Activated T-cell treated with anti-CD3 and anti-CD28 coated beads for 4 hours (primary cell): ENCODE measurements around the gene NPAT.
A peak's percentile ranks its signal among the peaks of the same experiment; 100 is the strongest.
"Not testable (repeated sequence)": the region's sequence is repeated elsewhere in the genome, so short reads cannot be mapped to it uniquely, and the experiment has no call there.

Experiments used
- DNase-seq: peaks from one replicate; pipeline ENCODE4 v3.0.0-alpha.2; 2020

NPAT gene

DNA sequence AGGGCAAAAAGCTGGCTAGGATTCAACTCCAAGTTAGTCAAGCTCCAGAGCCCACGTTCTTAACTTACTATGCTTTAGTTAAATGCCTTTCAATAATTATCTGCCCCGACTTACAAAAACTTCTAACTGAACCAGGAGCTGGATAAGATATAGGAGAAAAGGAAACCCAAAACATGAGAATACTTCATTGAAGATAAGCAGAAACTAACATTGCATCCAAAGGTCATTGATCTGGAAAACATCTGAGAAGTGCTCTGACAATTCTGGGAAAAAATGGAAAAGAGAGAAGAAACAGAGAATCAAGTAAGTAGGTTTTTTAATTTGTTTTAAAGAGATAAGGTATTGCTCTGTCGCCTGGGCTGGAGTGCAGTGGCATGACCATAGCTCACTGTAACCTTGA lies 73.9 kb downstream of the NPAT start:
- no peak for DNase-seq

GRCh38 chr11:108147150-108147549 lies 75.3 kb downstream of the NPAT start:
- no peak for DNase-seq

DNA sequence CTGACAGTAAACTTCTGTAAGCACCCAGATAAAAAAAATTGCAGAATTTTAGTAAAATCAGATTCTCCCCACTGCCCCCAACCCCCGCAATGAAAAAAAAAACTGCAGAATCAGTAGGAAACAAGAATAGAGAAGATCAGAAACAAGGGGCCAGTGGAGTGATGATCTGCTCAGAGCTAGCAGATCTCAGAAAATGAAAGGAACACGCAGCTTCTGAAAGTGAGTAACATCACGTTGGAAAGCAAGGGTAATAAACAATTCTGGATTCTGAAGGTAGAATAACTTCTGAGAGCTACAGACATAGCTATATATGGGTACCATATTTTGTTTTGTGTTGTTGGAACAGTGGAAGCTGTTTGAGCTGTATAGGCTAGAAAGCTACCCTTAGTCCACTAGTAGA lies 77.8 kb downstream of the NPAT start:
- no peak for DNase-seq

DNA sequence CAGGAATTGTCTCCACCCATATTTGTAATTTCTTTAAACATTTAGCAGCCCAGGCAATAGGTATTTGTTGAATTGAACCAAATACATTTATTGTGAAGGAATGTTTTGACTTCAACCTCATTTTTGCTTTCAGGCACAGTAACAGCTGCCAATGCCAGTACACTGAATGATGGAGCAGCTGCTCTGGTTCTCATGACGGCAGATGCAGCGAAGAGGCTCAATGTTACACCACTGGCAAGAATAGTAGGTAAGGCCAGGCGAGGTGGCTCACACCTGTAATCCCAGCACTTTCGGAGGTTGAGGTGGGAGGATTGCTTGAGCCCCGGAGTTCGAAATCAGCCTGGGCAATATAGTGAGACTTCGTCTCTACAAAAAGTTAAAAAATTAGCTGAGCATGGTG lies 80.1 kb downstream of the NPAT start:
- no peak for DNase-seq

DNA sequence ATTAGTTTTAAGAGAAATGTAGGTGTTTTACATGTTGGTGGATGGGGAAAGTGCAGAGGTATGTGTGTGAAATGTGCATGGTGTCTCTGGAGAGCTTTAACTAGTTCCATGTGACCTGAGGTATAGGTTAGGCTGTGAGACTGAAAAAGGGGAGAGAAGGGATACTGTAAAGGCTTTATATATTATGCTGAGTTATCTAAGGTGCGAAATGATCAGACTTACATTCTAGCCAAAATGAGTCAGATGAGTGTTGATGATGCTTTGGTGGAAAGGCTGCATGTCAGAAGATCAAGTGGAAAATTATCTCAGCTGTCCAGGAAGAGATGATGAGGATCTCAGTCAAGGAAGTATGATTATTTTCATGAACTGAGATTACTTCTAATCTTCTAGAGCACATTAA lies 85.2 kb downstream of the NPAT start:
- no peak for DNase-seq

GRCh38 chr11:108135845-108136544 lies 86.4 kb downstream of the NPAT start:
- no peak for DNase-seq

DNA sequence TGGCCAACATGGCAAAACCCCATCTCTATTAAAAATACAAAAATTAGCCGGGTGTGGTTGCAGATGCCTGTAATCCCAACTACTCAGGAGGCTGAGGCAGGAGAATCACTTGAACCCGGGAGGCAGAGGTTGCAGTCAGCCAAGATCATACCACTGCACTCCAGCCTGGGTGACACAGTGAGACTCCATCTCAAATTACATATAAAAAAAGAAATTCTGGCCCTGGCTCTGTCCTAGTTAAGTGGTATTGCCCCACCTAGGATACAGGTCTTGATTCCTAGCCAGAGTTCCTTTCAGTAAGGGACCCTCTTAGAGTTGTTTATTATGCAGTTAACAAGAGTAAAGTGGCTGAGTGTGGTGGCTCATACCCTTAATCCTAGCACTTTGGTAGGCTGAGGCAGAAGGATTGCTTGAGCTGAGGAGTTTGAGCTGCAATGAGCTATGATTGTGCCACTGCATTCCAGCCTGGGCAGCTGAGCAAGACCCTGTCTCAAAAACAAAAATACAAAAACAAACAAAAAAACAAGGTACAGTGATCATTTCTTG lies 89.4 kb downstream of the NPAT start:
- not testable (repeated sequence) for DNase-seq

- no peak for DNase-seq
These were observed 90.4 kb downstream of the NPAT start for GRCh38 chr11:108131993-108132392.

DNA sequence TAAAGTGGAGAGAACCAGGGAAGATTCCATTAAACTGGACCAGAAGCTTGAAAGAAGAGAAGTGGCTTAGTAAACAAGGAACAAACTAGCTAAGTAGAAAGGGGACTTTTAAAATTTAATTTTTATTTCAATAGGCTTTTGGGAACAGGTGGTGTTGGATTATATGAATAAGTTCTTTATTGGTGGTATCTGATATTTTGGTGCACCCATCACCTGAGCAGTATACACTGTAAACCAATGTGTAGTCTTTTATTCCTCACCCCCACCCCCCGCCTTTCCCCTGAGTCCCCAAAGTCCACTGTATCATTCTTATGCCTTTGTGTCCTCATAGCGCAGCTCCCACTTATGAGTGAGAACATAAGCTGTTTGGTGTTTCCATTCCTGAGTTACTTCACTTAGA lies 93.7 kb downstream of the NPAT start:
- DNase-seq: no peak

GRCh38 chr11:108125096-108125495 lies 97.3 kb downstream of the NPAT start:
- DNase-seq: no peak

GRCh38 chr11:108122166-108122628 lies 100.2 kb downstream of the NPAT start:
- DNase-seq: no peak

DNA sequence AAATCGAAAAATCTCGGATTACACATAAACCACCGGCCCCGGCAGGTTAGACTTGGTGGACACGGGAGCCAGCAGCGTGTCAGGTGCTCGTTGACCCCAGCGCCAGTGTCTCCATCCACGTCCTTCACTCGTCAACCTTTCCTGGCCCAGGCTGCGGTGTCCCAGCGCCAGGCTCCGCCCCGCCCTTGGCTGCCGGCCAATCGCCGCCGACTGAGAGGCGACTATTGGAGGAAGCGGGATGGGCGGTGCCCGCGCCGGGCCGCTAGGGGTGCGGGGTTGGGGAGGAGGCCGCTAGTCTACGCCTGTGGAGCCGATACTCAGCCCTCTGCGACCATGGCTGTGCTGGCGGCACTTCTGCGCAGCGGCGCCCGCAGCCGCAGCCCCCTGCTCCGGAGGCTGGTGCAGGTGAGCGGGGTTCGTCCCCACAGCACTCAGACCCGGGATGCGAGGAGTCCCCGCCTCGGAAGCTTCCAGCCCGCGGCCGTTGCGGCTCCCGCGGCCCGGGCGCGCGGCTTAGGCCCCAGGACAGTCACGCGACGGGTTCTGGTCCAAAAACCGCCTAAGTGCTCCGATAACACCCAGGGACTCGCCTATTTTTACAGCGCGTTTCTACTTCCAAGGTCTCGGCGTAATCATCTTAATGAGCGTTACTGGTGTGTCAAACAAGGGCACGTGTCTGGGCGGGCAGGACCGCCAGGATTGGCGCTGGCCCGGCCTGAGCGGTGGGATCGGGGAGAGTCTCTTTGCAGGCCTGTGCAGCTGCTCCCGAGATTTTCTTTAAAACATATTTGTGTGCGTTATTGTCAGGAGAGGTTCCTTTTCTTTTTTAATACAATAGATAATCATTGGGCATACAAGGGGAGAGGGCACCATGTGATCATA lies 100.9 kb downstream of the NPAT start, which contains the start of gene ACAT1:
Gene ACAT1 (plus strand): TSS at position 294 of the 882 bp plus-strand sequence. CDS start 40 bp downstream, at position 334.
- DNase-seq: peak; percentile 93

DNA sequence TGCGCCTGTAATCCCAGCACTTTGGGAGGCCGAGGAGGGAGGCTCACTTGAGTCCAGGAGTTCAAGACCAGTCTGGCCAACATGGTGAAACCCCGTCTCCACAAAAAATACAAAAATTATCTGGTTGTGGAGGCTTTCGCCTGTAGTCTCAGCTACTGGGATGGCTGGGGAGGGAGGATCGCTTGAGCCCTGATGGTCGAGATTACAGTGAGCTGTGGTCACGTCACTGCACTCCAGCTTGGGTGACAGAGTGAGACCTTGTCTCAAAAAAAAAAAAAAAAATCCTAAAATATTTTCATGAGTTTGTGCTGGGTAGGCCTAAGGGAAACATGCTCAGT lies 101.5 kb downstream of the NPAT start:
- DNase-seq: not testable (repeated sequence)

- no peak for DNase-seq
These were observed 104.6 kb downstream of the NPAT start for GRCh38 chr11:108117746-108118371.

GRCh38 chr11:108115500-108116140 lies 106.8 kb downstream of the NPAT start:
- DNase-seq: no peak

- DNase-seq: no peak
These were observed 110.4 kb downstream of the NPAT start for GRCh38 chr11:108112057-108112456.

- no peak for DNase-seq
These were observed 111.3 kb downstream of the NPAT start for GRCh38 chr11:108111126-108111525.
